Germinal center (tissue), 1 donor: ENCODE data around the gene DAZ2.
"Not testable (repeated sequence)": the region's sequence is repeated elsewhere in the genome, so short reads cannot be mapped to it uniquely, and the experiment has no call there.

Experiments used
- DNase-seq: peaks from one replicate; pipeline ENCODE4 v3.0.0; 2012; ENCODE audit warnings: mixed read lengths, low spot score

The DAZ2 gene

DNA sequence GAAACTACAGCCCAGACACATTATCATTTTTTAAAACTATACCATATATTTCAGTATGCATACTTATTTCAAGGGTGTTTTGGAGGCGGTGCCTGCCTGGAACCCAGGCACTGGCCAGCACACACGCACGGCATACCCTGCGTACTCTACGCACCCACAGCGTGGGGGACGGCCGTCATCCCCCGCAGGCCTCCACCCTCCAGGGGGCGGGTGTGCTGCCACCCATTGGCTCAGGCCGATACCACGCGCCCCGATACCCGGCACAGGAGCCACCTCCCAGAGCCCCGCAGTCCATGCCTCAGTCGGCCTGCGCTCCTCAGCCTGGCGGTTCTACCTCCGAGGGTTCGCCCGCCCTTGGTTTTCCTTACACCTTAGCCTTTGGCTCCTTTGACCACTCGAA is at the start of gene DAZ2:
Gene DAZ2 (plus strand): TSS at position 301 of the 400 bp plus-strand sequence. CDS start 208 bp downstream, outside the sequence.
- DNase-seq: not testable (repeated sequence)

DNA sequence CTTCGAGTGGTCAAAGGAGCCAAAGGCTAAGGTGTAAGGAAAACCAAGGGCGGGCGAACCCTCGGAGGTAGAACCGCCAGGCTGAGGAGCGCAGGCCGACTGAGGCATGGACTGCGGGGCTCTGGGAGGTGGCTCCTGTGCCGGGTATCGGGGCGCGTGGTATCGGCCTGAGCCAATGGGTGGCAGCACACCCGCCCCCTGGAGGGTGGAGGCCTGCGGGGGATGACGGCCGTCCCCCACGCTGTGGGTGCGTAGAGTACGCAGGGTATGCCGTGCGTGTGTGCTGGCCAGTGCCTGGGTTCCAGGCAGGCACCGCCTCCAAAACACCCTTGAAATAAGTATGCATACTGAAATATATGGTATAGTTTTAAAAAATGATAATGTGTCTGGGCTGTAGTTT is 20.4 kb upstream of the DAZ2 start, which contains the start of gene DAZ1:
Gene DAZ1 (minus strand): TSS at position 101 of the 400 bp plus-strand sequence. CDS start 208 bp downstream, outside the sequence.
- DNase-seq: not testable (repeated sequence)

DNA sequence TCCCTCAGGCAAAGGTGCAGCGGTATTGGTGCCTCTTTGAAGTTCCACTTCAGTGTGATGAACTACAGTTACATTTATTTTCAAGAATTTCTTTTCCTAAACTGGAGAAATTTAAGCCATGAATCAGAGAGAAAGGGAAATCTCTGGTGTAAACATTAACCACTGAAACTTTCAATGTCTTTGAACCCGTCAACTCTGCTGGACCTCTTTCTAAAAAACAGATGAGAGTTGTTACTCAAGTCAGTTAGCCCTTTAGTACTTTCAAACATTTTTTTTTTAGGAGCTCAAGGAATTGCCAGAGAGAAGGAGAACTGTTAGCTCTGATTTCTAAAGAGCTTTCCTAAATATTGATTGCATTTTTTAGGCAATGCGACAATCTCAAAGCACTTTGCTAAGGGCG is 11.9 kb upstream of the DAZ2 start:
- DNase-seq: not testable (repeated sequence)

- DNase-seq: not testable (repeated sequence)
Measured at GRCh38 chrY:23209802-23210495, 9.4 kb upstream of the DAZ2 start.

GRCh38 chrY:23210681-23211080 is 8.7 kb upstream of the DAZ2 start:
- not testable (repeated sequence) for DNase-seq
